22Rv1 (cell line): Measurements from ENCODE around the gene PLCD4.

ENCODE experiments used
- CTCF ChIP-seq: fragments of 450-650 bp; IDR thresholded peaks from 2 replicates; pipeline ENCODE4 v1.5.1; 2017; ENCODE audit warnings: mild to moderate bottlenecking
- ZFX ChIP-seq: fragments of 450-650 bp; IDR thresholded peaks from 2 replicates; pipeline ENCODE4 v1.6.1; 2017; ENCODE audit warnings: antibody characterized with exemption, borderline replicate concordance

DNA sequence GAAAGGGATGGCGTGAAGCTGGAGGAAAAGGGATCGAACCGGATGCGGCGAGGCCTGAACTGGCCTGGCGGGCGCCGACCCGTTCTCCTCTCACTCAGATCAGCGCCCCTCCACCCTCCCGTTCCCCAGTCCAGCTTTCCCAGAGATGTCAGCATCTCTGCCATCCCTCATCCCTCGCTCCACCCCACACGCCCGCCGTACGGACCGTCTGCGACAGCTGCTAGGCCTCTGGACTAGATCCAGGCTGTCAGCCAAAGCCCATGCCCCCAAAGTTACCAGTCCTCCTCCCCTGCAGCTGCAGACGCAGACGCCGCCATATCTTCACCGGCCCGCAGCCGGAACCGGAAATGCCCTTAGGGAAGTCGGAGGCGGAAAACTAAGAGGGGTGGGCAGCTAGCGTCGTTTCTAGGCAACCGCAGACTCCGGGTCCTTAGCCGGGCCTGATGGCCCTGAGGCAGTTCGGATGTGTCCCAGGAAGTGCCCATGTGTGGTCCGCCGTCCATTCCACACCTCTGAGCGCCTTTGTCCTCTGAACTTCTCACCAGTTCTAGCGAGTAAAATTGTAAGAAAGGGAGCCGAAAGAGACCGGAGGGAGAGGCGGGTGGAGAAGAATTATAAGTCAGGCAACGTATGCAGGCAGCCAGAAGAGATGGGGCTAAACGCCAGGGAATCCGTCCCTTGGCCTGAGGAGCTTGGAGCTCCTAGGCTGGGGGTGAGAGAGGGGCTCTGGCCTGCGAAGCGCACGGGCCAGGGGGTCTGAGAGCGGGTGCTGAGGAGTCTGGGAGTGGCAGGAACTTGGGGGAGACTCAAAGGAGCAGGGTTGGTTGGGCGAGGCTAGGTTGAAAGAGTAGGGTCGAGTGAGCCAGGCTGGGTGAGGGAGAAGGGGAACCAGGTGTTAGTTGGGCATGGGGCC is 64.2 kb downstream of the PLCD4 start, which contains the start of the genes RNF25 and STK36:
- TF ChIP-seq CTCF = no peak
- TF ChIP-seq ZFX = no peak
